ENCODE measurements around the gene RORC.

The RORC gene

DNA sequence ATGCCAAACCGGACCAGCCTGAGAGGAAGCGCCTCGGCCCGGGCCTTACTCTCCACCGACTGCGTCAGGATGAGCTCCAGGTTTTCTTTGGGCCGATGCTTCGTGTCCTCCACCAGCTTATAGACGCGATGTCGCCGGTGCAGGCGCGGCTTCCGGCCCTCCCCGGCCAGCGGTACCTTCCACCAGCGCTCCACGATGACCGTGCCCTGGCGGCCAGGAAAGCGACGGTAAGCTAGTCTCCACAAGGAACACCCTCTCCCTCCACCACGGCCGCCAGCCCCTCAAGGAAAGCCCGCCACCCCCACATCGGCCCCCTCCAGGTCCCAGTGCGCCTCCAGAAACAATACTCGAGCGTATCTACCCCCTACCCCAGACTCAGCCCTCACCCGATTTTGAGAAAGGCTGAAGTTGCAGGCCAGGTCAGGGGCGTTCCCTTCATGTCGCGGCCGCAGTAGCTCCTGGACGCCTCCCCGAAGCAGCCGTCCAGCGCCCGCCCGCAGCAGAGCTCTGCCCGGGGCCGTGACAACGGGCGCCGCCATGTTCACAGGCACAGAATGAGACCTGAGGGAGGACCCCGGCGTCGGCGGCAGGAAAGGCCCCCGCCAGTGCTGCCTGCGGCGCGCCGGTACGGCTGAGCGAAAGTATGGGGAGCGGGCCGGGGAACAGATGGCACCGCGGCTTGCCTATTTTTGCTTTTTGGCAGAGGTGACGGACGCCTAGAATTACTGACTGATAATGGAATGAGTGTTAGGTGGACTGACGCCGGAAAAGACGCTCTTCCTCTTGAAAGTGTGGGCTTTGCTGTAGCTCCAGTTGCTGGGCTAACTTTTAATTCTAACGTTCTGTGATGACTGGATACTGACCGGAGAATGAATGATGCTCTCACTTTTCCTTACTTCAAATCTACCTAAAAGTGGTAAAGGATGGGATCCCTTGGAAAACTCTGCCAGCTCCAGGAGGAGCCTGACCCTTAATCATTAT, 68.4 kb downstream of the RORC start, which contains the start of gene MRPL9:
Gene MRPL9 (minus strand): TSS at position 556 of the 981 bp plus-strand sequence. CDS start 17 bp downstream, at position 539.
- no peaks in the 10 kb centered on the region for H3K27me3 ChIP-seq (ENCODE audit: insufficient read depth, low read length)
- peak within 1 kb of the TSS; percentile 90 for H3K27ac ChIP-seq (ENCODE audit: low read depth, low read length)
- no peaks in the 10 kb centered on the region for H3K9me3 ChIP-seq (ENCODE audit: insufficient read depth, low read depth, low read length)
- H3K9ac ChIP-seq (ENCODE audit: low read depth, low read length): peak within 1 kb of the TSS; percentile 92
- under 1% methylated on average over 66 of the region's 68 CpGs for WGBS
- peaks cover 13% of the 10 kb centered on the region for H3K4me1 ChIP-seq (ENCODE audit: insufficient read depth, low read length)
- peak within 1 kb of the TSS; percentile 95 for H3K4me3 ChIP-seq (ENCODE audit: low read length)
- peaks cover 36% of the 10 kb centered on the region for H3K36me3 ChIP-seq (ENCODE audit: insufficient read depth, low read length)

DNA sequence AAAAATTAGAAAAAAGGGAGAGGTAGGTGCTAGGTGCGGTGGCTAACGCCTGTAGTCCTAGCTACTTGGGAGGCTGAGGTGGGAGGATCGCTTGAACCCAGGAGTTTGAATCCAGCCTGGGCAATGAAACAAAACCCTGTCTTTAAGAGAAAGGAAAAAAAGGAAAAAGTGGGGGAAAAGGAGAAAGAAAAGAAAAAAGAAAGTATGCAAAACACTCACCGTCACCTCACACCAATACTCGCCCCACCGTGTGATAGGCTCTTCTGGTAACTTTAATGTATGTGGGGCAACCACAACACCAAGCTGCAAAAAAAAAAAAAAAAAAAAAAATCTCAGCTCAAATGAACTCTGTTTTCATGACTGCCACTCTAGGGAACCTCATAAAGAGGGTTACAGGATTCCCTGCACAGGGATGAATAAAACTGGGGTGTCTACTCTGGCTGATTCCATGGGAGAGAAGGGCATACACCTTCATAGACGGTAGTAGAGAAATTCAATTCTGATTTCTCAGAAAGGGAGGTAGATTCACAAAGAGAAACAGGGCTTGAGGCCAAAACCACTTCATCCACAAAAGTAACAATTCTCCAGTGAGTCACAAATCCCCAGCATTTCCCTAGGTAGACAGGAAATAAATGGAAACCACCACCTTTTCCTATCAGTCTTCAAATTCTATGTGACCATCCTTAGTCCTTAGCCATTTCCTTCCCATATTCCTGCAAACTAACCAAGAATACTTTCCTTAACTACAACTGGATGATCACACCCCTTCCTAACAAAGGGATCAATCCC, 70.8 kb downstream of the RORC start:
- Histone ChIP-seq H3K9me3 (ENCODE audit: insufficient read depth, low read depth, low read length) (no peaks in the 10 kb centered on the region), H3K27me3 (ENCODE audit: insufficient read depth, low read length) (no peaks in the 10 kb centered on the region), H3K4me1 (ENCODE audit: insufficient read depth, low read length) (peaks cover 13% of the 10 kb centered on the region), H3K4me3 (ENCODE audit: low read length) (no peak overlapping the region), H3K9ac (ENCODE audit: low read depth, low read length) (no peak overlapping the region), H3K36me3 (ENCODE audit: insufficient read depth, low read length) (peaks cover 44% of the 10 kb centered on the region), H3K27ac (ENCODE audit: low read depth, low read length) (no peak overlapping the region)
- 84% methylated on average over 4 of the region's 7 CpGs for WGBS

DNA sequence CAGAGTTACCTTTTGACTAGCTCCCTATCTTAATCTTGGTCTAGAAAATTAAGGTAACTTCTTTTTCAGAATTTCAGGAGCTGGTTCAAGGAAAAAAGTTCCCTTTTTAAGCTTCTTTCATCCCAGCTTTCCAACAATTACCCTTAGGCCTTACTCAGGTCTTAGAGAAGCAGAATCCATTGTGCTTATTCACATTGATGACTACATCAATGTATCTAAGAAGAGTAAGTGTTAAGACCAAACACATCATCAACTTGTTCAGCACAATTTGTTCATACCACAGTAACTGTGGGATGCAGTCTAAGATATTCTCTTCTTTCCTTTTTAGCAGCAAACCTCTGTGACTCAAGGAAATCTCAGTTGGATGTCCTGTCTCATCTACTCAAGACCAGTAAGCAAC, 72.4 kb downstream of the RORC start:
- Histone ChIP-seq H3K27ac (ENCODE audit: low read depth, low read length) (no peak overlapping the region), H3K4me1 (ENCODE audit: insufficient read depth, low read length) (peaks cover 11% of the 10 kb centered on the region), H3K27me3 (ENCODE audit: insufficient read depth, low read length) (no peaks in the 10 kb centered on the region), H3K4me3 (ENCODE audit: low read length) (no peak overlapping the region), H3K9me3 (ENCODE audit: insufficient read depth, low read depth, low read length) (no peaks in the 10 kb centered on the region), H3K9ac (ENCODE audit: low read depth, low read length) (no peak overlapping the region), H3K36me3 (ENCODE audit: insufficient read depth, low read length) (peaks cover 44% of the 10 kb centered on the region)

DNA sequence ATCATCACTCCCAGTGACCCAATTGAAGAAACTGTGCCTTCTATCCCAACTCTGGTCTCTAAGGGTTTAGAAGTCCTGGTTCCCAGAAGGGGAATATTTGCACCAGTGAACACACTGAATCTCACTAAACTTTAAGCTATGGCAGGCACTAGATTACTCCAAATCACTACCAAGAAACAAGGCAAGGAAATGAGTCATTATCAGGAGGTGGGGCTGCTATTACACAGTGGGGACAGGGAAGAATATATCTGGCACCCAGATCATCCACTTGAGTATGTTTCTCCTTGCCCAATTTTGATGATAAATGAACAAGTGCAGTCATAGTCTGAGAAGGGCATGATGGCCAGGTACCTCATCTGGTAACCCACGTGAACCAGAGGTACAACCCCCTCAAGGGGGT, 75.3 kb downstream of the RORC start:
- 96% methylated on average over 1 of the region's 1 CpG for WGBS
- Histone ChIP-seq H3K27me3 (ENCODE audit: insufficient read depth, low read length) (no peaks in the 10 kb centered on the region), H3K9ac (ENCODE audit: low read depth, low read length) (no peak overlapping the region), H3K4me3 (ENCODE audit: low read length) (no peak overlapping the region), H3K9me3 (ENCODE audit: insufficient read depth, low read depth, low read length) (no peaks in the 10 kb centered on the region), H3K36me3 (ENCODE audit: insufficient read depth, low read length) (peaks cover 34% of the 10 kb centered on the region), H3K4me1 (ENCODE audit: insufficient read depth, low read length) (no peaks in the 10 kb centered on the region), H3K27ac (ENCODE audit: low read depth, low read length) (no peak overlapping the region)

Measured in HUES64 (cell line).